Right cardiac atrium (tissue), 5 donors: ENCODE measurements around the gene PRR30. TPM values are rescaled to one million over a fixed set of nuclear protein-coding genes. Genes with fewer than 3 reads are reported as not detected.

ENCODE experiments used
- ATAC-seq, 2 donors: fragments of 200-7000 bp; cut with Tn5 transposase; one replicate each; pipeline versions ENCODE4 v1.8.0 to v1.9.1; 2020; ENCODE audit warnings: moderate library complexity in 2 of 2, mild to moderate bottlenecking in 1 of 2
- DNase-seq, 3 donors: peaks; one replicate each; pipeline ENCODE4 v3.0.0-alpha.2; 2020
- H3K27ac ChIP-seq: one replicate; pipeline ENCODE4 v1.5.1; 2013; ENCODE audit warnings: mild to moderate bottlenecking, low read length, control low read depth, moderate library complexity
- H3K27me3 ChIP-seq: one replicate; pipeline ENCODE4 v1.6.1; 2013; ENCODE audit not compliant: control insufficient read depth, insufficient read depth
- H3K4me1 ChIP-seq: one replicate; pipeline ENCODE4 v1.6.1; 2013; ENCODE audit warnings: low read length; ENCODE audit not compliant: control insufficient read depth, insufficient read depth
- H3K4me3 ChIP-seq: one replicate; pipeline ENCODE4 v1.5.1; 2013; ENCODE audit warnings: low read length, control low read depth
- H3K9me3 ChIP-seq: one replicate; pipeline ENCODE4 v1.6.1; 2013; ENCODE audit warnings: low read length; ENCODE audit not compliant: control insufficient read depth
- WGBS: extraction: QIAGEN DNeasy Blood & Tissue Kit; methylation state at CpG from one replicate; pipeline ENCODE4 v1.1.7; 2013; 5-methylcytosine and 5-hydroxymethylcytosine counted together
- intact Hi-C, 4 donors: fragments of 100-400 bp; cut with DNase I; formaldehyde crosslinking; loops; one replicate each; pipeline versions ENCODE4 v1.11.0 to v1.14.0; 2022 to 2023
- polyA plus RNA-seq: library from polyadenylated mRNA; stranded (reverse); fragments of 200-250 nt; gene quantifications from one replicate; pipeline ENCODE4 v1.2.3, GENCODE V29; 2013
- total RNA-seq, 4 donors: library from RNA; stranded (reverse); fragmentation: NEBNext Ultra II Directional; extraction: Animal tissue kit (Norgen Biotek cat#: 25700); gene quantifications; one replicate each; pipeline ENCODE4 v1.2.1, GENCODE V29; 2021
- donor health status: healthy with polysubstance abuse.
- donor health status: DM: no; HTN: yes; CAD: no.
- donor health status: DM: no; HTN: no; CAD: no.
- donor health status: DM: no; HTN: yes; CAD: no; lungs with severe emphysema.
- donor health status: DM: yes; HTN: yes; CAD: no.

The PRR30 gene
- total and polyA plus RNA-seq, 5 donors, result not detected

GRCh38 chr2:27136751-27137150 lies 2.5 kb downstream of the PRR30 start:
- DNase-seq (no peak), ATAC-seq (no peak)
- 89% methylated on average over 7 of the region's 7 CpGs for WGBS
- Histone ChIP-seq H3K27me3 (no peaks in the 10 kb centered on the region), H3K4me1 (peaks cover 8% of the 10 kb centered on the region), H3K9me3 (no peaks in the 10 kb centered on the region), H3K4me3 (no peak overlapping the region), H3K27ac (no peak overlapping the region)
- intact Hi-C loops, result no loop called here

- 84% methylated on average over 12 of the region's 12 CpGs for WGBS
- Histone ChIP-seq H3K27me3 (no peaks in the 10 kb centered on the region), H3K4me1 (peaks cover 8% of the 10 kb centered on the region), H3K4me3 (no peak overlapping the region), H3K27ac (no peak overlapping the region), H3K9me3 (no peaks in the 10 kb centered on the region)
- intact Hi-C loops, result no loop called here
- no peak for DNase-seq
- no peak for ATAC-seq
Measured at GRCh38 chr2:27135478-27135955, 3.7 kb downstream of the PRR30 start.

- 54% methylated on average over 33 of the region's 33 CpGs for WGBS
- ATAC-seq (no peak), DNase-seq (no peak)
- H3K4me1 ChIP-seq, result peaks cover 8% of the 10 kb centered on the region
- intact Hi-C loops, result no loop called here
- H3K9me3 ChIP-seq, result no peaks in the 10 kb centered on the region
- no peaks in the 10 kb centered on the region for H3K27me3 ChIP-seq
- no peak overlapping the region for H3K27ac ChIP-seq
- no peak overlapping the region for H3K4me3 ChIP-seq
Measured at GRCh38 chr2:27134781-27135477, 4.3 kb downstream of the PRR30 start.

GRCh38 chr2:27133905-27134780 lies 5.1 kb downstream of the PRR30 start, which contains the start of gene PREB:
PREB (minus strand) TSS chr2:27134636; CDS start chr2:27134421, 215 bp downstream.
- peak within 1 kb of the TSS; percentile 71 for H3K4me3 ChIP-seq
- intact Hi-C loops, result no loop called here
- WGBS, result under 1% methylated on average over 86 of the region's 86 CpGs
- peaks cover 8% of the 10 kb centered on the region for H3K4me1 ChIP-seq
- DNase-seq, result peak; percentile 98 to 100 (median 99)
- no peaks in the 10 kb centered on the region for H3K9me3 ChIP-seq
- no peaks in the 10 kb centered on the region for H3K27me3 ChIP-seq
- peak; percentile 96 to 97 for ATAC-seq
- H3K27ac ChIP-seq, result peak within 1 kb of the TSS; percentile 52

GRCh38 chr2:27133195-27133875 lies 5.9 kb downstream of the PRR30 start:
- Histone ChIP-seq H3K4me3 (peak overlapping the region; percentile 71), H3K27ac (peak overlapping the region; percentile 52), H3K9me3 (no peaks in the 10 kb centered on the region), H3K27me3 (no peaks in the 10 kb centered on the region), H3K4me1 (peaks cover 8% of the 10 kb centered on the region)
- intact Hi-C loops, result no loop called here
- ATAC-seq (no peak), DNase-seq (peak in 1 of 3 donors; percentile 36)
- WGBS, result 36% methylated on average over 14 of the region's 14 CpGs

- intact Hi-C loops, result no loop called here
- ATAC-seq (no peak), DNase-seq (no peak)
- H3K4me1 ChIP-seq, result peaks cover 8% of the 10 kb centered on the region
- H3K27me3 ChIP-seq, result no peaks in the 10 kb centered on the region
- no peak overlapping the region for H3K4me3 ChIP-seq
- WGBS, result 89% methylated on average over 11 of the region's 11 CpGs
- no peaks in the 10 kb centered on the region for H3K9me3 ChIP-seq
- no peak overlapping the region for H3K27ac ChIP-seq
Measured at GRCh38 chr2:27131429-27131828, 7.8 kb downstream of the PRR30 start.

- H3K9me3 ChIP-seq, result no peaks in the 10 kb centered on the region
- H3K4me1 ChIP-seq, result peaks cover 8% of the 10 kb centered on the region
- intact Hi-C loops, result no loop called here
- ATAC-seq, result no peak
- H3K27ac ChIP-seq, result no peak overlapping the region
- DNase-seq, result no peak
- no peak overlapping the region for H3K4me3 ChIP-seq
- no peaks in the 10 kb centered on the region for H3K27me3 ChIP-seq
- 87% methylated on average over 10 of the region's 10 CpGs for WGBS
Measured at GRCh38 chr2:27130396-27130795, 8.8 kb downstream of the PRR30 start.

- no peaks in the 10 kb centered on the region for H3K27me3 ChIP-seq
- DNase-seq (no peak), ATAC-seq (no peak)
- H3K4me1 ChIP-seq, result peaks cover 8% of the 10 kb centered on the region
- WGBS, result 72% methylated on average over 11 of the region's 11 CpGs
- no peak overlapping the region for H3K4me3 ChIP-seq
- intact Hi-C loops, result no loop called here
- H3K27ac ChIP-seq, result no peak overlapping the region
- no peaks in the 10 kb centered on the region for H3K9me3 ChIP-seq
Measured at GRCh38 chr2:27128668-27129571, 10.3 kb downstream of the PRR30 start.

- no peaks in the 10 kb centered on the region for H3K27me3 ChIP-seq
- no peak for DNase-seq
- H3K4me3 ChIP-seq, result no peak overlapping the region
- no peaks in the 10 kb centered on the region for H3K9me3 ChIP-seq
- intact Hi-C loops, result no loop called here
- WGBS, result 89% methylated on average over 9 of the region's 9 CpGs
- H3K27ac ChIP-seq, result no peak overlapping the region
- peaks cover 3% of the 10 kb centered on the region for H3K4me1 ChIP-seq
- no peak for ATAC-seq
Measured at GRCh38 chr2:27127883-27128667, 11.1 kb downstream of the PRR30 start.
